PFSK-1 (cell line): Measurements from ENCODE around the gene SPAG7.

Experiments used
- FOXP2 ChIP-seq: optimal IDR thresholded peaks from 2 replicates; pipeline ENCODE3; 2011; ENCODE audit warnings: borderline replicate concordance, control low read depth, inconsistent platforms; ENCODE audit not compliant: insufficient read depth; ENCODE audit errors: extremely low read length, extremely low read depth
- POLR2AphosphoS5 ChIP-seq: IDR thresholded peaks from 2 replicates; pipeline ENCODE4 v1.6.1; 2012; ENCODE audit warnings: low read depth, mild to moderate bottlenecking, control low read depth, low read length, moderate library complexity
- TF ChIP-seq, protein P1 (sequence below), 2 experiments: IDR thresholded peaks; 2 replicates each; pipeline versions ENCODE4 v1.6.1 to v1.8.0; 2011 to 2012; ENCODE audit warnings: low read depth in 2 of 2, low read length in 2 of 2, control low read depth in 1 of 2, inconsistent platforms in 1 of 2, mild to moderate bottlenecking in 1 of 2, moderate library complexity in 1 of 2; ENCODE audit not compliant: insufficient read depth in 1 of 2

- TF ChIP-seq FOXP2: no peak
- no peak for TF ChIP-seq POLR2AphosphoS5
- TF ChIP-seq, protein P1, sequence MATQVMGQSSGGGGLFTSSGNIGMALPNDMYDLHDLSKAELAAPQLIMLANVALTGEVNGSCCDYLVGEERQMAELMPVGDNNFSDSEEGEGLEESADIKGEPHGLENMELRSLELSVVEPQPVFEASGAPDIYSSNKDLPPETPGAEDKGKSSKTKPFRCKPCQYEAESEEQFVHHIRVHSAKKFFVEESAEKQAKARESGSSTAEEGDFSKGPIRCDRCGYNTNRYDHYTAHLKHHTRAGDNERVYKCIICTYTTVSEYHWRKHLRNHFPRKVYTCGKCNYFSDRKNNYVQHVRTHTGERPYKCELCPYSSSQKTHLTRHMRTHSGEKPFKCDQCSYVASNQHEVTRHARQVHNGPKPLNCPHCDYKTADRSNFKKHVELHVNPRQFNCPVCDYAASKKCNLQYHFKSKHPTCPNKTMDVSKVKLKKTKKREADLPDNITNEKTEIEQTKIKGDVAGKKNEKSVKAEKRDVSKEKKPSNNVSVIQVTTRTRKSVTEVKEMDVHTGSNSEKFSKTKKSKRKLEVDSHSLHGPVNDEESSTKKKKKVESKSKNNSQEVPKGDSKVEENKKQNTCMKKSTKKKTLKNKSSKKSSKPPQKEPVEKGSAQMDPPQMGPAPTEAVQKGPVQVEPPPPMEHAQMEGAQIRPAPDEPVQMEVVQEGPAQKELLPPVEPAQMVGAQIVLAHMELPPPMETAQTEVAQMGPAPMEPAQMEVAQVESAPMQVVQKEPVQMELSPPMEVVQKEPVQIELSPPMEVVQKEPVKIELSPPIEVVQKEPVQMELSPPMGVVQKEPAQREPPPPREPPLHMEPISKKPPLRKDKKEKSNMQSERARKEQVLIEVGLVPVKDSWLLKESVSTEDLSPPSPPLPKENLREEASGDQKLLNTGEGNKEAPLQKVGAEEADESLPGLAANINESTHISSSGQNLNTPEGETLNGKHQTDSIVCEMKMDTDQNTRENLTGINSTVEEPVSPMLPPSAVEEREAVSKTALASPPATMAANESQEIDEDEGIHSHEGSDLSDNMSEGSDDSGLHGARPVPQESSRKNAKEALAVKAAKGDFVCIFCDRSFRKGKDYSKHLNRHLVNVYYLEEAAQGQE (IDR thresholded peaks at IDR 0.05; ENCODE audit: insufficient read depth in 1 of 2, low read depth in 2 of 2, low read length in 2 of 2): no peak
These were observed 20.4 kb upstream of the SPAG7 start for GRCh38 chr17:4987767-4988567.
